Measurements from ENCODE around the gene ZBTB5. TPM values are rescaled to one million over a fixed set of nuclear protein-coding genes. Genes with fewer than 3 reads are reported as not detected.

Gene ZBTB5
- total RNA-seq, 1 experiment from 2014 or later, result 9.1 TPM

DNA sequence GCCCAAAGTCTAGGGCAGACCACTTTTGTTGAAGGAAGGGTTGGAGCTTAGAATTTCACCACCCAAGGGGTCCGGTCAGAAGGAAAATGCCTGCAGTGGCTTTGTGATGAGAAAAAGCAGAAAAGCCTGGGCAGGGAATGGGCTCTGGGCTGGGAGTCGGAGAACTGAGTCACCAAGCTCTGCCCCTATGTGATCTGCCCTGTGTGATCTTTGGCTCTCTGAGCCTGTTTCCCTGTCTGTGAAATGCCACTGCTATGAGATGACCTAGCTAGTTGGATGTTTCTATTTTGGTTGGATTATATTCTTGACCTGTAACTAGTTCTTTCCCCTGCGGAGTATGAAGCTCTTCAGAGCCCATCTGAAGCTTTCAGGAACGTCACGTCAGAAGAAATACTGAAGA, 30.3 kb upstream of the ZBTB5 start:
- Mint-ChIP-seq H3K36me3 (ENCODE audit: insufficient read depth in 1 of 3, low read depth in 3 of 3) (peaks cover 49 to 78% (median 70%) of the 10 kb centered on the region in 3 experiments), H3K4me3 (no peak overlapping the region), H3K4me1 (no peaks in the 10 kb centered on the region), H3K9me3 (no peaks in the 10 kb centered on the region), H3K27ac (no peak overlapping the region), H3K27me3 (ENCODE audit: low read depth) (no peaks in the 10 kb centered on the region)
- Histone ChIP-seq H3K4me1 (ENCODE audit: insufficient read depth, low read length) (no peaks in the 10 kb centered on the region), H4K8ac (replicated peaks; ENCODE audit: insufficient read length, low read depth, low read length) (no peak overlapping the region), H3K79me1 (ENCODE audit: insufficient read depth, low read depth, low read length, poor library complexity, severe bottlenecking) (no peaks in the 10 kb centered on the region), H3K23me2 (ENCODE audit: insufficient read length, low read depth, low read length, poor library complexity, severe bottlenecking) (no peaks in the 10 kb centered on the region), H3K4ac (ENCODE audit: low read depth, low read length) (no peak overlapping the region), H3K23ac (ENCODE audit: insufficient read length, low read depth, low read length) (no peak overlapping the region), H4K20me1 (ENCODE audit: control insufficient read depth, insufficient read depth, insufficient read length) (no peaks in the 10 kb centered on the region), H2BK20ac (ENCODE audit: low read depth, low read length, poor library complexity, severe bottlenecking) (no peak overlapping the region), H2BK12ac (ENCODE audit: insufficient read length, low read depth, low read length) (no peak overlapping the region), H2BK5ac (ENCODE audit: insufficient read length, low read length) (no peak overlapping the region), H3K9me3 (ENCODE audit: control insufficient read depth, low read depth, low read length) (no peaks in the 10 kb centered on the region), H3K56ac (ENCODE audit: insufficient read length, low read depth, low read length) (no peak overlapping the region), H2AFZ (ENCODE audit: low read length) (no peak overlapping the region), H4K5ac (ENCODE audit: insufficient read length, low read depth, low read length) (no peak overlapping the region), H3K27ac (ENCODE audit: insufficient read length, low read depth, low read length) (no peak overlapping the region), H2AK5ac (ENCODE audit: insufficient read length, low read length) (no peak overlapping the region), H3K14ac (ENCODE audit: insufficient read depth, low read length) (no peak overlapping the region), H3K18ac (ENCODE audit: insufficient read length, low read depth, low read length) (no peak overlapping the region), H3K4me2 (ENCODE audit: insufficient read depth, insufficient read length, low read length) (no peak overlapping the region), H3K9ac (ENCODE audit: extremely low read depth, insufficient read length, low read length) (no peak overlapping the region), H2BK120ac (ENCODE audit: low read depth, low read length, poor library complexity, severe bottlenecking) (no peak overlapping the region), H4K91ac (ENCODE audit: insufficient read length, low read depth, low read length) (no peak overlapping the region), H3T11ph (ENCODE audit: low read length) (no peak overlapping the region), H3K79me2 (ENCODE audit: insufficient read depth, low read length) (no peaks in the 10 kb centered on the region), H2BK15ac (ENCODE audit: low read depth, low read length) (no peak overlapping the region), H3K27me3 (ENCODE audit: insufficient read depth, low read length) (no peaks in the 10 kb centered on the region)
- WGBS (ENCODE audit: extremely low coverage, insufficient read length, low lambda C conversion rate), result no CpG with 5 or more reads among the region's 5 CpGs
- DNase-seq, result no peak
- TF ChIP-seq CTCF (conservative IDR thresholded peaks at IDR 0.05), result no peak

Measured in H9 (cell line).